ENCODE measurements around the gene MAEA.

Gene MAEA

GRCh38 chr4:1356181-1356998 lies 66.7 kb downstream of the MAEA start:
- Histone ChIP-seq H3K4me3 (ENCODE audit: low read length) (no peak overlapping the region), H3K9ac (ENCODE audit: low read length) (no peak overlapping the region), H3K9me3 (ENCODE audit: insufficient read depth, low read length) (no peaks in the 10 kb centered on the region), H3K79me2 (ENCODE audit: low read length) (no peaks in the 10 kb centered on the region), H3K4me2 (ENCODE audit: low read length) (no peak overlapping the region), H4K20me1 (ENCODE audit: insufficient read depth, low read length) (no peaks in the 10 kb centered on the region), H3K27ac (ENCODE audit: low read length) (no peak overlapping the region), H3K36me3 (replicated peaks; ENCODE audit: low read depth, low read length) (peaks cover 8% of the 10 kb centered on the region), H3K27me3 (ENCODE audit: low read depth, low read length) (no peaks in the 10 kb centered on the region), H3K4me1 (ENCODE audit: low read length) (peaks cover 2% of the 10 kb centered on the region; the same call in 1 of the 2 replicates), H2AFZ (ENCODE audit: low read depth, low read length) (no peak overlapping the region)
- TF ChIP-seq CTCF (IDR thresholded peaks at IDR 0.05; ENCODE audit: low read depth, low read length) (peak; percentile 61), EZH2phosphoT487 (IDR thresholded peaks at IDR 0.05; ENCODE audit: low read depth) (no peak)

- Histone ChIP-seq H3K9me3 (ENCODE audit: insufficient read depth, low read length) (no peaks in the 10 kb centered on the region), H3K4me2 (ENCODE audit: low read length) (no peak overlapping the region), H3K79me2 (ENCODE audit: low read length) (no peaks in the 10 kb centered on the region), H3K27me3 (ENCODE audit: low read depth, low read length) (no peaks in the 10 kb centered on the region), H3K4me1 (ENCODE audit: low read length) (no peaks in the 10 kb centered on the region), H4K20me1 (ENCODE audit: insufficient read depth, low read length) (no peaks in the 10 kb centered on the region), H2AFZ (ENCODE audit: low read depth, low read length) (no peak overlapping the region), H3K4me3 (ENCODE audit: low read length) (no peak overlapping the region), H3K27ac (ENCODE audit: low read length) (no peak overlapping the region), H3K9ac (ENCODE audit: low read length) (no peak overlapping the region), H3K36me3 (replicated peaks; ENCODE audit: low read depth, low read length) (peaks cover 3% of the 10 kb centered on the region)
- TF ChIP-seq CTCF (IDR thresholded peaks at IDR 0.05; ENCODE audit: low read depth, low read length) (no peak), EZH2phosphoT487 (IDR thresholded peaks at IDR 0.05; ENCODE audit: low read depth) (no peak)
These were observed 67.9 kb downstream of the MAEA start for GRCh38 chr4:1357356-1358248.

- Histone ChIP-seq H3K79me2 (ENCODE audit: low read length) (no peaks in the 10 kb centered on the region), H2AFZ (ENCODE audit: low read depth, low read length) (no peak overlapping the region), H3K4me1 (ENCODE audit: low read length) (no peaks in the 10 kb centered on the region), H3K9me3 (ENCODE audit: insufficient read depth, low read length) (no peaks in the 10 kb centered on the region), H3K4me3 (ENCODE audit: low read length) (no peak overlapping the region), H4K20me1 (ENCODE audit: insufficient read depth, low read length) (no peaks in the 10 kb centered on the region), H3K4me2 (ENCODE audit: low read length) (no peak overlapping the region), H3K36me3 (replicated peaks; ENCODE audit: low read depth, low read length) (no peaks in the 10 kb centered on the region), H3K27ac (ENCODE audit: low read length) (no peak overlapping the region), H3K27me3 (ENCODE audit: low read depth, low read length) (no peaks in the 10 kb centered on the region), H3K9ac (ENCODE audit: low read length) (no peak overlapping the region)
- TF ChIP-seq CTCF (IDR thresholded peaks at IDR 0.05; ENCODE audit: low read depth, low read length) (no peak), EZH2phosphoT487 (IDR thresholded peaks at IDR 0.05; ENCODE audit: low read depth) (no peak)
These were observed 68.9 kb downstream of the MAEA start for GRCh38 chr4:1358421-1359143.

Measured in OCI-LY3 (cell line).